HG02870 (cell line): ENCODE data around the gene RNASEH1.
"Not testable (repeated sequence)": the region's sequence is repeated elsewhere in the genome, so short reads cannot be mapped to it uniquely, and the experiment has no call there.

ENCODE experiments used
- ATAC-seq: cut with Tn5 transposase; IDR thresholded peaks from one replicate; pipeline ENCODE4 v1.9.1; 2021; ENCODE audit warnings: mild to moderate bottlenecking, moderate library complexity; ENCODE audit not compliant: unreplicated experiment

Gene RNASEH1

DNA sequence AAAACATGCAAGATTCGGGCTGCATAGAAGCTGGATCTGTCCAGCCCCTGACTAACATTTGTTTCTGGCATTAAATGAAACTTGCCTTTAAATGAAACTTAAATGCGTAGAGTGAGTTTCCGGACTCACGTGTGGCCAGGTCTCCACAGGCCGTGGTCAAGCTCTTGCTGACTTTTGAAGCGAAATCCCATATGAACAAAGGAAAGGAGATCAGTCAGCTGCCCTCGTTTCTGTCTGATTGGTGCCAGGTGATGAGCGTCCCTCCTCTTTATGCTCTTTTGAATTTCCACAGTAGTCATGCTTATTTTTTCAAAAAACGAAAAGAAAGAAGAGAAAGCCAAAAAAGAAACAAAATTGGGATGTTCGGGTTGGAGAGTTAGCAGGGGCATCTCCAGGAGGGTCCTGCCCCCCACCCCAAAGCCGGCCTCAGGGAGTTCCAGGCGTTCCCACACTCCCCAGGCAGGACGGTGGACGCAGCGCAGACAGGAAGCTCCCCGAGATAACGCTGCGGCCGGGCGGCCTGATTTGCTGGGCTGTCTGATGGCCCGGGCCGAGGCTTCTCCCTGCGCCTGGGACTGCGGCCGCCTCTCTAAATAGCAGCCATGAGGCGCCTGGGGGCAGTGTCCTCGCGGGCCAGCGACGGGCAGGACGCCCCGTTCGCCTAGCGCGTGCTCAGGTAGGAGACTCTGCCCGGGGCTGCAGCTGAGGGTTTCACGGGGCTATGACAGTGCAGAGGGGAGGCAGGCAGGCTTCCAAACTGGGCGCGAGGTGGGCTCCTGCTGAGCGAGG is 36.6 kb upstream of the RNASEH1 start, which contains the start of gene COLEC11:
TSS of gene COLEC11 (plus strand) at position 620 of the 789 bp plus-strand sequence. CDS start 9,229 bp downstream, outside the sequence.
- ATAC-seq = no peak

DNA sequence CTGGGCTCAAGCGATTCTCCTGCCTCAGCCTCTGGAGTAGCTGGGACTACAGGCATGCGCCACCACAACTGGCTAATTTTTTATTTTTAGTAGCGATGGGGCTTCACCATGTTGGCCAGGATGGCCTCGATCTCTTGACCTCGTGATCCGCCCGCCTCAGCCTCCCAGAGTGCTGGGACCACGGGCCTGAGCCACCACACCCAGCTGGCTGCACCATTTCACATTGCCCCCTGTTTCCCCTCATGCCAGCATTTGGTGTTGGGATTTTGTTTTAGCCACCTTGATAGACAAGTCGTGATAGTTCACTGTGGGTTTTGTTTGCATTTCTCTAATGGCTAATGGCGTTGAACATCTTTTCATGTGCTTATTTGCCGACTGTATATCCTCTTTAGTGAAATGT is 31.0 kb upstream of the RNASEH1 start:
- no peak for ATAC-seq

DNA sequence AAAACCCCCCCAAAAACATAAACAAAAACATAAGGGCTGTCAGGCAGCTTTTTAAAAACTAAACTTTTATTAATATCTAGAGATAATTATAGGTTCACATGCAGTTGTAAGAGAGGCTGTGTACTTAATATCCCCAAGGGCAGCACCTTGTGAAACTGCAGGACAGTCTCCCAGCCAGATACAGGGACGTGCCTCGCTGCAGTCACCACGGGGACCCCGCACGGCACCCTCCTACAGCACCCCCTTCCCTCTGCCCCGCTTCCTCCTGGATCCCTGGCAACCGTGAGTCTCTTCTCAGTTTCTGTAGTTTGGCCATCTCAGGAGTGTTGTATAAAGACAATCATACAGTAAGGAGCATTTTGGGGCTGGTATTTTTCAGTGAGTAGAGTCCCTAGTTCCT is 30.0 kb upstream of the RNASEH1 start:
- no peak for ATAC-seq

DNA sequence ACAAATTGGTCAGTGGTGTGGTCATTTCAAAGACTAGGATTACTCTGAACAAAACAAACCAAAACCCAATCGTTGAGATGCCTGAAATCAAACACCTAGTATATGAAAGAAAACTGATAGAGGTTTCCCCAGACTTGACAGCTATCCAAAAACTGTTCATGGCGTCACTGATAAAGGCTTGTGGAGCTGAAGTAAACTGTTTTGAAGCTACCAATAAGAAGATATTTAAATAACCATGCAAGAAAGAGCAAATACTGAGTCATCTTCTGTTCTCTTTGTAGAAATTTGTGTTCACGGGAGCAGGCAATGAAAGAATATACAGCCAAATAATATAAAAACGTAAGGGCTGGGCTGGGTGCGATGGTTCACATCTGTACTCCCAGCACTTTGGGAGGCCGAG is 29.3 kb upstream of the RNASEH1 start:
- no peak for ATAC-seq

DNA sequence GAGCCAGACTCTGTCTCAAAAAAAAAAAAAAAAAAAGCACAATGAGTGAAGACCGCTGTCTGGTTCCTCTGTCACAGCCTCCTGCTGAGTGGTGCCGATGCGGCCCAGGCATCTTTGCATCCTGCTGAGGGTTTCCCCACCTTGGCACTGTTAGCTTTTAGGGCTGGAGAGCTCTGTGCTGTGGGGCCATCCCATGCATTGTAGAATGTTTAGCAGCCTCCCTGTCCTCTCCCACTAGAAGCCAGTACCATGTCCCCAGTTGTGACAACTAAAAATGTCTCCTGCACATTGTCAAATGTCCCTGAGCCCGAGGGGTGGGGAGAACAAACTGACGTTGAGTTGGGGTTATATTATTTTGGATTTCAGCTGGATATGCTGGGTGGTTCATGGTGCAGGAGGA is 28.9 kb upstream of the RNASEH1 start:
- no peak for ATAC-seq

DNA sequence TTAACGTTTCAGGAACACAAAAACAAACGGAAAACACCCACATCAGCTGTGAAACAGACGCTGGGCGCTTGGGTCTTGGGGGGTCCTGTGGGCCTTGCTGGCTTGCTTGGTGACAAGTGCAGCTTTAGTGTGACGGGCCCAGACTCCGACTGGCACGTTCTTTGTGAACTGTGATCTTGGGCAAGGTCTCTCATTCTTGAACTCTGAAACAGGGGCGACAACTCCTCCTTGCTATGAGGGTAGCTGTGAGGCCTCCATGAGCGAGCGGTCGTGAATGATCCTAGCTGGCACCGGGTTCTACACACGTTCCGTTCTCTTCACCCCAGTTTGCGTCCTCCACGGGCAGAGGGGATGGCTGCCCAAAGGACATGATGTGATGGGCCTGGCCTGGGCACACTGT is 28.1 kb upstream of the RNASEH1 start:
- ATAC-seq = no peak

DNA sequence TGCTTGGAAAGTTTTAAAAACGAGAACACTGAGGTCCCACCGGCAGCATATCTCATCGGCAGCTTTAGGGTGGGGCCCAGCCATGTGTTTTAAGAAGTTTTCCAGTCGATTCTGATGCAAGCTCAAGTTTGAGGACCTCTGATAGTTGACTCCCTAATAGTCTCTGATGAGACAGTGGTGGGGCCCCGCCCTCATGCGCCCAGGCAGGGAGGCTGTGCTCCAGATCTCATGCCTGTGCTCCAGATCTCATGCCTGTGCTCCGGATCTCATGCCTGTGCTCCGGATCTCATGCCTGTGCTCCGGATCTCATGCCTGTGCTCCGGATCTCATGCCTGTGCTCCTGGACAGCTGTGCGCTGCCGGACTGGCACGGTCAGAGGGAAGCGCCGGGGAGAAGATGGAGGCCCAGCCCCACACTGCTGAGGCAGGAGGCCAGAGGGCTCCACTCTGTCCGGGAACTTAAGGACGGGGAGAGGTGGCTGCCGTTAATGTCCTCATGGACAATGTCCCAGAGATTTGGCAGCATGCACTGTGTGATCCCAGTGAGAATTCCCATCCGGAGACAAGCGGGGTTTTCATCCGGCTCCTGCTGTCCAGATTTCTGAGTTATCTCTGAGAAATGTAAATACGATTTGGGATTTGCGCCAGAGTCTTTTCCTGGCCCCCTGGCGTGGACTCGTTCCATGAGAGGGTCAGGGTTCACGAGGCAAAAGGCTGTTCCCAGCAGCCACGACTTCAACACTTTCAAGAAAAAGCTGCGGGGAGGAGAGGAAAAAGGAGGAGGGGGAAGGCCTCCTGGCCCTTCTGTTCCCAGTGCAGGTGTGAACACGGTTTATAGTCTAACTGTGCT is 27.4 kb upstream of the RNASEH1 start:
- no peak for ATAC-seq

DNA sequence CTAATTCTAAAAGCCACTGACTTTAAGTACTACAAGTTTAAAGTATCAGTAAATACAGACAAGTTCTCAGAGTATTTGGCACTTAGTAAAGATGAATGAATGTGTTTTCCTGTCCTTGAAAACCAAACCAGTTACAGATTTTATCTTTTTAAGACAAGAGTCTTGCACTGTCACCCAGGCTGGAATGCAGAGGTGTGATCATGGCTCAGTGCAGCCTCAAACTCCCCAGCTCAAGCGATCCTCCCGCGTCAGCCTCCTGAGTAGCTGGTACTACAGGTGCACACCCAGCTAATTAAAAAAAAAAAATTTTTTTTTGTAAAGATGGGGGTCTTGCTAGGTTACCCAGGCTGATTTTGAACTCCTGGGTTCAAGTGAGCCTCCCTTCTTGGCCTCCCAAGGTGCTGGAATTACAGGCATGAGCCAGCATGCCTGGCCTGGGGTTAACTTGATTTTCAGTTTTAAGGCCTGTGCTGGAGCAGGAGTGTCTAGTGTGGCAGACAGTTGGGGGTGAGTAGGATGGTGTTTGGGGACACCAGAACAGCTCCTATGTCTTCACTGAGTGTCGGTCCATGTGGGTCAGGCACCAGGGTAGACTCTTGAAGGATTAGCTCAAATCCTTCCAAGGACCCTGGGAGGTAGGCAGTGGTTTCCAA is 26.6 kb upstream of the RNASEH1 start:
- ATAC-seq = no peak

DNA sequence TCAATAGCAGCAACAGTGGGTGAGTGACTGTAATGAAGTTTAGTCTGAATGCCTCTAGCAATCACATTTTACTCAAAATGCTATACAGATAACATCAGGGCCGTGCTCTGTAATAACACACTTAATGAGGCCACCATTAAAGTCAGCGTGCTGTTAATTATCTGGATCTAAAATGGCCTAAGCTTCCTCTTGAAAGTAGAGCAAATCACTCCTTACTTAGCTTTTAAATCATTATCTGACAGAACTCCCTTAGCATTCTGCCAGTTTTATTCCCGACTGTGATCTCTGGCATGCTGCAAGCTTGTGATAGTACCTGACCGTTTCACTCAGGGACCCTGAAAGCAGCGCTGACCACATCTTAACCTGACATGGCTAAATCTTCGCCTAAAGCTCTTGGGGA is 25.9 kb upstream of the RNASEH1 start:
- no peak for ATAC-seq

DNA sequence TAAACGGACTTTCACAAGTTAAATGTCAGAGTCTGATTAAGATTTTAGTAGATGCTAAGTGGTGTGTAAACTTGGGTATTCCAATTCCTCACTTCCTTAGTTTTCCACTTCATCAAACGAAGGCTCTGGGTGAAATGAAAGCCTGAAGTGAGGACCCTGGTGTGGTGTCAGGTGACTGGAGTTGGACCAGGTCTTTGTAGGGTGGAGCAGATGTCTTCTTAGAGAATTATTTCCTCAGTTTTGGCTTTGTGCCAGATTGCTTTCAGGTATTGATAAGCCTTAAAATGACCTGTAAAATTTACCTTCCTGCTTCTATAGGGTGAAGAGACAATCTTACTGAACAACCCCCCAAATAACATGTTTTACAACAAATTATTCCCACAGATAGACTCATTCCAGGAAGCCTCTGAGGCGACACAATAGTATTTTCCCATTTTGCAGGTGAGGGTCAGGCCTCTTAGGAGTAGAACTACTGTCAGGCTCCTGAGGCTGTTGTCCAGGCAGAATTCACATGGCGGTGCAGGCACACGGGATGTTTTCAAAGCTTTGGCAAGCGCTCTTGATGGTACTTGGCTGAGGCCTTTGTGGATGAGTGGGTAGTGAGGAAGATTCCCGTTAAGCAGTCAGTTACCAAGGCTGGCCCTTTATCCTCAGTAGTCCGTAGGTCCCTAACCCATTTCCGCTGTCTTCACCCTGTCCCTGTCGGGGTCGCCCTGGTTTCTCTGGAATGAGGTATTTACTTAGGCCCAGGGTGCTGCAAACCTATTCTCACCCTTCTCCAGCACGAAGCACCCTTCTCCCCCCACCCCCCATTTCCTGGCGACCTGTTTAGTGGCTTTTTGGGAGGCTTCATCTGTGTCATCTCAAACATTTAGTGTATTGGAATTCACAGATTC is 23.5 kb upstream of the RNASEH1 start:
- no peak for ATAC-seq

DNA sequence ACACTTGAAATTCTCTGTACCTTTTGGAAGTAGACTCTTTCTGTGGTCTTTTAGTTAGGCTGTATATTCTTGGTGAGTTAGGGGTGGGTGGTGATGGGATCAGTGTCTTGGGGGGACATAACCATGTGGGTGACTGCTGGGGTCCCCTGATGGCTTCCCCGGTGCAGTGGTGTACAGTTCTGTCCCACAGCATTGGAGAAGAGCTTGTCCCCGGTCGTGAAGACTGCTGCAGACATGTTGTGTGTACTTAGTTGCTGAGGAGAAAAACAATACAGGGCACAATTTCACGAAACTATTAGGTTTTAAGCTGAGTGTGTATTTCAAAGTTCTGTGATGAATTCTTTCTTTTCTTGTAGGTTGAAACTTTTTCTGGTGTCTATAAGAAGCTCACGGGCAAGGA is 22.3 kb upstream of the RNASEH1 start:
- no peak for ATAC-seq

DNA sequence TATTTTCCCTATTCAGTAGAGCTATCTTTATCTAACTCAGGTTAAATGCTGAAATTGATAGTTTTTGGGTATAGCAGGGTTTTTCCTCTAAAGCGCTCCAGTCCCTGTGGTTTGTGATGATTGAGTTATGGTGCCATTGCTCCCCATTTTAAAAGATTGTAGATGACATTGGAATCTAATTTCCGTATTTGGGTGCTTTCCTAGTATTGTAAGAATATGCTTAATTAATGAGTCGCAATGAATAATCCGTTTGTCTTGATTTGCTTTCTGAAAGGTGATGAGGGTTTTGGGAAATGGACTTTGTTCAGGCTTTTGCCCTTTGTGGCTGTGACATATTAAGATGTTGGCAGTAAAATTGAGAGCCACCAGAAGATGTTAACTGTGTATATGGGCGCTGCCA is 20.9 kb upstream of the RNASEH1 start:
- ATAC-seq = no peak

DNA sequence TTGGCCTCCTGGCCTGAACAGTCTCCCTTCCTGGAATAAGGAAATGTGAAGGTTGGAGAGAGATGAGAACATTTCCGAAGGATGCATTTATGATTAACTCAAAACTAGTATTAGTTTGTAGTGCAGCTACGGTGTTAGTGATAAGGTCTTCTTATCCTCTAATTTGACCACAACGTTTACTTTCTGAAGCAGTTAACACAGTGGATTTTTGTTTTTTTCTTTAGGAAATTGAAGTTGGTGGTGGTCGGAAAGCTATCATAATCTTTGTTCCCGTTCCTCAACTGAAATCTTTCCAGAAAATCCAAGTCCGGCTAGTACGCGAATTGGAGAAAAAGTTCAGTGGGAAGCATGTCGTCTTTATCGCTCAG is 18.1 kb upstream of the RNASEH1 start:
- not testable (repeated sequence) for ATAC-seq

DNA sequence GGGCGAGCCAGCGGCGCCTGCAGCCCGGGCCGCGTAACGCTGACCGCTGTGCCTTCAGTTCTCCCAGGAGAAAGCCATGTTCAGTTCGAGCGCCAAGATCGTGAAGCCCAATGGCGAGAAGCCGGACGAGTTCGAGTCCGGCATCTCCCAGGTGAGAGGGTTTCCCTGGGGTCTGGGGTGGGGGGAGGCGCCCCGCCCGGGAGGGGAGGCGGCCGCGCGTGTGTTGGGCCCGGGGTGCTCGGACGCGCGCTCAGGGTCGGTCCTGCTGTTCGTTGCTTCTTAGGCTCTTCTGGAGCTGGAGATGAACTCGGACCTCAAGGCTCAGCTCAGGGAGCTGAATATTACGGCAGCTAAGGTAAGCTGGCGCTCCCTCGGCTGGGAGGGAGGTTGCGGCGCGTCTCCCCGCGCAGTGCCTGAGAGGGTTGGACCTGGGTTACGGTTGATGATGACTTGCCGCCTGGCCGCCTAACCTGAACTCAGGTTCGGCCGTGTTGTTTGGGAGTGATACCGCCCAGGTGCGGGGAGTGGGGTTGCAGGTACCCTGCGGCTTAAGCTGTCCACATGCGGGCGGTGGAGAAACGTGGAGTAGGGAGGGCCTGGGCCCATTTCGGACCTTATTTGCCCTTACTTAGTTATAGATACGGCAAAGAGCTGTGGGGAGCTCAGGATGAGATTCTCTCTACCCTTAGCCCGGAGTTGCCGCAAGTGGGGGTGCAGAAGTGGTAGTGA is 17.6 kb upstream of the RNASEH1 start:
- peak; percentile 17 for ATAC-seq

DNA sequence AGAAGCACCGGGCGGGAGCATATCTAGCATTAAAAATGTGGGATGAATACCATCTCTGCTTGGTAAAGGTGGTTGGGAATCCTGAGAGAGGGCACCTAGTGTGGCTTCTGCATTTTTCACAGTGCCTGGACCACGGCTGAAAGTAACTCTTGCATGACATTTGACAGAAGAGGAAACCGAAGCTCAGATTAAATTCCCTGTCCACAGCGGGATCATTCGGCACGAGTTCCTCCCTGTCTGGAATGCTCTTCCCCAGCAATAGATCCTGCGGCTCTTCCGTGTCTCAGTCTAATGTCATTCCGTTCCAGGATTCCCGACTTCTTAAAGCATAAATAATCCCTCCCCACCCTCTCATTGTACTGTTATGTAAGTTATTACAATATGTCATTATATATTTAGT is 16.0 kb upstream of the RNASEH1 start:
- ATAC-seq = no peak

DNA sequence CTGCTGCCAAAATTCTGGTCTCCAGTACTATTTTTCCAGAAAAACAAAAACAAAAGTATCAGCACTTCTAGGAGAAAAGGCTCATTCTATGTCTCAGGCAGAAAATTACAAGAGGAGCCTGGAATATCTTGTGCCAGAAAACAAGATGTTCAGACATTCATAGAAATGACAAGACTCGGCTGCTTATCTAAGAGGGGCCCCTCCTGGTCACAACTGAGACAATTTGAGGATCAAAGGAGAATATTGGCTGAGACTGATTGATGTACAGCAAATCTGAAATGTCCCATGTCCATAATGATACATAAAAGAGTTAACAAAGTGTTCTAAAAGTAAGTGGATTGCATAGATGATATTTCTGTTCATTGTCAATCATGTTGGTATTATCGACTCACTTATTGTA is 14.5 kb upstream of the RNASEH1 start:
- ATAC-seq = no peak

DNA sequence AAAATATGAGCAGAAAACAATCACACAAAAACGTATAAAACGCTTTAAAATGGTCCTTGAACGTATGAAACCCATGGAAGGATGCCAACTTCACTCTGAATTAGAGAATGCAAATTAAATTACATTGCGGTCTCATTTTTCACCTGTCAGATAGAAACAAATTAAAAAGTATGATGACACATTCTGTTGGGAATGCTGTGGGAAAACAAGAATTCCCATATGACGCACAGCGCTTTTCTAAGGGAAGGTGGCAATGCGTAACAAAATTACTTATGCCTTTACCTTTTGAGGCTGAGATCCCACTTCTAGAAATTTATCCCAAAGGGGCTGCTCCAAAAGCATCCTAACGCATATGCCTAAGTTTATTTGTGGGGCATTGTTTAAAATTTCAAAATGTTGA is 13.2 kb upstream of the RNASEH1 start:
- no peak for ATAC-seq

DNA sequence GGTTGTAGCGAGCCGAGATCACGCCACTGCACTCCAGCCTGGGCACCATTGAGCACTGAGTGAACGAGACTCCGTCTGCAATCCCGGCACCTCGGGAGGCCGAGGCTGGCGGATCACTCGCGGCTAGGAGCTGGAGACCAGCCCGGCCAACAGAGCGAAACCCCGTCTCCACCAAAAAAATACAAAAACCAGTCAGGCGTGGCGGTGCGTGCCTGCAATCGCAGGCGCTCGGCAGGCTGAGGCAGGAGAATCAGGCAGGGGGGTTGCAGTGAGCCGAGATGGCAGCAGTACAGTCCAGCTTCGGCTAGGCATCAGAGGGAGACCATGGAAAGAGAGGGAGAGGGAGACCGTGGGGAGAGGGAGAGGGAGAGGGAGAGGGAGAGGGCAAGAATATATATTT is 11.5 kb upstream of the RNASEH1 start:
- ATAC-seq = not testable (repeated sequence)

DNA sequence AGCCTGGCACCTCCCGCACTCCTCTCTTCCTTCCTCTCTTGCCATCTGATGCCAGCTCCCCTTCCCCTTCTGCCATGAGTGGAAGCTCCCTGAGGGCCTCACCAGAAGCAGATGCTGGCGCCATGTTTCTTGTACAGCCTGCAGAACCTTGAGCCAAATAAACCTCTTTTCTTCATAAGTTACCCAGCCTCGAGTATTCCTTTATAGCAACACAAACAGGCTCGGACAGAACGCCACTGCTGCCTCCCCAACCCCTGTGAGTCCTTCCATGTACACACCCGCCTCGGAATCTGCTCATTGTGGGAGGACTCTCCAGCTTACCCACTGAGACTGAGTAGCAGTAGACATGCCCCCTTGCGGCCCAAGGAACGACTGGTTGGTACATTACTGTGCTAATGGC is 8.7 kb upstream of the RNASEH1 start:
- no peak for ATAC-seq

DNA sequence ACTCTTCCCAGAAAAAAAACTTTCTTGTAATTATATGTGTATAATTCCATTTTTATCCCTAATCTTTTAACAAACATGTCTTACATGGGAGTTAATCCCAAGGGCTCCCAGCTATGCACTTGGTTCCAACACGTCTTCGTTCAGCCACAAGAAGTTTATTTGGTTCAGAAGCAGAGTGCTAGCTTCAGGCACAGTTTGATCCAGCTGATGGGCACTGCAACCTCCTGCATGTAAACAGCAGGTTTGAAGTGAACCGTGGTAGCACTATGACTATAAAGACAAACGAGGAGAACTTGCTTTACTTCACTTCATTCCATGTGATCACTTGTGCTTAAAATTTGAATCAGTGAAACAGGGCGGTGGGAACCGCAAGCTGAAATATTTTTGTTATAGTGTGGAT is 7.0 kb upstream of the RNASEH1 start:
- no peak for ATAC-seq
